GM21737 (cell line): Measurements from ENCODE around the gene TTC21A.
A peak's percentile ranks its signal among the peaks of the same experiment; 100 is the strongest.

Experiments used
- ATAC-seq: cut with Tn5 transposase; IDR thresholded peaks from one replicate; pipeline ENCODE4 v1.9.1; 2021; ENCODE audit warnings: mild to moderate bottlenecking, moderate library complexity; ENCODE audit not compliant: unreplicated experiment

The TTC21A gene

DNA sequence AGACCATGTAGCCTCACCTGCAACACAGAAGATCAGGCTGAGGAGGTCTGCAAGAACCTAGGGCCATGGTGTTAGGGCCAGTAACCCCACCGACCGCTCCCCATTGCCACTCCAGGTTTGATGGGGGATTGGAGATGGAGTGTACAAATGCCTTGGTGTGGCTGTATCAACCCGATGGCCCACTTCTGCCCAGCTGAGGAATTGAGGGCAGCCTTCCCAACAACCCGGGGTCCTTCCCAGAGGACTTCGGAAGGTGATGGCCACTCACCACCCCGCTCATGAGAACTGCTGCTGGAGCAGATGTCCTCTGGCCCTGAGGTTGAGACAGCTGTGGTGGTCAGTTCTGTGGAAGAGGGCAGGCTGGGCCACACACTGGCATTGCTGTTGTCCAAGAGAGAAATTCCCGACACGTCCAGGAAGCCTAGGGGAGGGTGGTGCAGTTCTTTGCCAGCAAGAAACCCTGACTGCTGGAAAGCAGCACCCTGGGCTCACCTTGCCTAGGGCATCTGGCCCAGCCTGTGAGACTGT lies 8.9 kb upstream of the TTC21A start:
- ATAC-seq = no peak

DNA sequence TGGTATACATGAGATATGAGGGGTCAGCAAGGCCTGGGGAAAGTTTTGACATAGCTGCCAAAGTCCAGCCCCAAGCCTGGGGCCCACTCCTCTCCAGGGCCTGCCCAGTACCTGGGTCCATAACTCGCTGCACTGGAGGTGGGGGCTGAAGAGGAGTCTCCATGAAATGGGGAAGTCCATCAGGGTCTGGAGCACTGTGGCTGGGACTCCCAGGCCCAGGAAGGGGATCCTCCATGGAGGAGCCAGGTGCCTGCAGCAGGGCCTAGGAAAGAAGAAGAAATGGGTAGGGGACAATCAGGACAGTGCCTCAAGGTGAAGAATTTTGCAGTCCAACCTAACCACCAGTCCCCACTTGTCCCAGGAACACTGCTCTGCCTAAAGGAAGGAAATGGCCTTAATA lies 8.2 kb upstream of the TTC21A start:
- ATAC-seq = no peak

DNA sequence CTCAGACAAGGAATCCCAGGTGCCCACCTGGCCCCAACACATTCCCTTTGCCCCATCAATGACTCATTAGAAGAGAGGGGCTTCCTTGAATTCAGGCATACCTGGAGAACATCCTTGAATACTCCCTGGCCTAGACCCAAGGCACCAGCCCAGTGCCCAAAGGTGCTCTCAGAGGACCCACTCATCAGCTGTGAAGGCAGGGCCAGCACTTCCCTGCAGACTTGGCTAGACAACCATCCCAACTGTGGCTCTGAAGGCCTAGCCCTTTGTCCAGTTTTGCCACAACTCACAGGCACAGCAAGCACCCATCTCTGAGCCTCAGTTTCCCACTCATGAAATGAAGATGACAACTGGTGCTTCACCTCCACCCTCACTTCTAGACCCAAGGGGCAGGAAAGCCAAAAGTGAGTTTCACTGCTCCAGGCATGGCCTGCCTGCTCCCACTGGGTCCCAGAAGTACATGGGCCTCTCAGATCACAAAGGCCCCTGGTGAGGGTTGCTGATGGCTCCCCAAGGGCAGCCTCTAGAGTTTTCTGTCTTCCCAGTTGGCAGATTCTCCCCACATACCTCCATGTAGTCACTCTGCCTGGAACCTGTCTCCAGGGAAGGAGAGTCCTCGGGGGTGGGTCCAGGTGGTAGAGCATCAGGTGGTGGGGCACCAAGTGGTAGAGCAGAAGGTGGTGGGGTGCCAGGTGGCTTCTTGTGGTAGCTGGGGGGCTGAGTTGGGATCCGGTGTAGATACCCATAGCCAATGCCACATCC lies 7.6 kb upstream of the TTC21A start:
- ATAC-seq = no peak

DNA sequence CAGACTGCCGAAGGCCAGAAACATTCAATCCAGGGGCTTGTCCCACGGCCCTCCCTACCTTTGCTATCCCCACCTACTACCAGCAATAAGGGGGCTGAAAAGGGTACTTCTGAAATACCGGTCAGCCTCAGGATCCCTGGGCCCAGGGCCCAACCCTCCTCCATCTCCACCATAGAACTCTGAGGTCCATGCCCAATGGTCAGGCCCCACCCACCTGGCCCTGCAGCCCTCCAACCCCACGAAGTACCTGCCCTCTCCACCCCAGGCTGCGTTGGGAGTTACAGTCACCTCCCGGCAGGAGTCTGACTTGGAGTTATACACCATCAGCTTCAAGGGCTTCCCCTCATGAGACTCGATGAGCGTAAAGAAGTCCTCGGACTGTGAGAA lies 7.0 kb upstream of the TTC21A start:
- ATAC-seq = no peak

DNA sequence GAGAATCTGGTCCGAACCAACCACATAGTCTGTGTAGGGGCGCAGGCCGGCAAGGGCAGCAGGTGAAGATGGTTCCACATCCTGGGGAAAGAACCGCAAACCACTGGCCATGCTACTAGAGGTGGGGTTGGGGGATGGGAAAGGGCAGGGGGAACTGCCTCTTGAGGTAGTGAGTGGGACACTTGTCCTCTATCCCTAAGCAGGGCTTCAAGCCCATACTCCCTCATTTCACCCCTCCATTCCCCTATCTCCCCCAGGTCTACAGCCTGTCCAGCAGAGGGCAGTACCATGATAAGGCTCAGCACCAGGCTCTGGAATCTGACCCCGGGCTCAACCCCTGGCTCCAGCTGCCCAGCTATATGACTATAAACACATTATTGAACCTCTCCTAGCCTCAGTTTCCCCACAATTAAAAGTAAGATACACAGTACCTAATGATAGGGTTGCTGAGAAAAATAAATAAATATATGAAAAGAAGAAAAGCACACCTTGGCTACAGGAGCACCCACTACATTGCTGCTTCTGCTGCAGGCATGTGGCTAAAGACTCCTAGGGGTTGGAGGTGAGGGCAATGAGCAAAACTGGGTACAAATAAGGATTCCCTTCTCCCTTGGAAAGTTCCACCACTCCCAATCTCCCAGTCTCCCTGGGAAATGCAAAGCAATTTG lies 6.3 kb upstream of the TTC21A start:
- ATAC-seq = no peak

DNA sequence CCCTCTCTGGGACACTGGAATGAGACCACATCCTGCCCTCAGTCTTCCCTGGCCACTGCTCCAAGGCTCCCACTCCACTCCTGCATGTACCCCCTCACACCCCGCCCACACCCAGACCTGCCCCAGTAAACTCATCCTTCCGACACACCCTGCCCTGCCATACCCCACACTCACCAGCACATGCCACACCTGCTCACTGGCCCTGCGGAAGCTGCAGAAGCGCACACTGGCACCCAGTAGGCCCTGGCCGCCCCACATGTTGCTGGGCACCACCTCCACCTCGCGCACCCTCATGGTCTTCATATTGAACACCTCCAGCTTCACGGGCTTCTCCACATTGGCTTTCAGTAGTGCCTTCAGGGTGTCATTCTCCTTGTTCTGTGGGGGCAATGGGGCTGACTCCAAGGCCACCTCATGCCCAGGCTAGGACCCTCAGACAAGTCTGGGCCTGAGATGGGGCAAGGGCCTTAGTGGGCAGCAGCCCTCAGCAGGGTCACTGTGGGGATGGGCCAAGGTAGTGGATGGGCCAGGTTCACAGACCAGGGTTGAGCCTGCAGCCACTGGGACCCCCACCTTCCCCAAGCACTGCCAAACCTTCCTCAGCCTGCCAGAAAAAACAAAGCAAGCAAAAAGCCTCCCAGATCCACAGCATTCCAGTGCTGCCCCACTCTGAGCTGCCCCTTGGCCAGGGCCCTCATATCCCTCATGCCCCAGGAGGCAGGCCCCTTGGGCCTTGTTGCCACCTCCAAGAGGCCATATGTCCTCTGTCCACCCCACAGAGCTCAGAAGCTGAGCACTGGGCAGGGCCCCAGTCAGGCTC lies 4.8 kb upstream of the TTC21A start:
- no peak for ATAC-seq

DNA sequence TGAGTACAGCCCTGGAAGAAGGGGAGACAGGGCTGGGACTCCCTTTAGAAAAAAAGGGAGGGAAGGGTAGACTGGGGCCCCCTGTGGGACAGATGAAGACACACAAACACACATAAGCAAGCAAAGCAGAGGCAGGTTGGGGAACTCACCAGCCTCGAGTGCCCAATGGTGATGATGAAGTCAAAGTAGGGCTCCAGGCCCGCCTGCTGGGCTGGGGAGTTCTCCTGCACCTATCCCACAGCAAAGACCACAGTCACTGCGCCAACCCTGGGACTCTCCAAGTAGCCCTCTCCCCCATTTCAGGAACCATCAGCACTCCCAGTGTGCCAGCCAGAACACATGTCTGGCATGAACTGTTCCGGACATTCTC lies 4.2 kb upstream of the TTC21A start:
- no peak for ATAC-seq

DNA sequence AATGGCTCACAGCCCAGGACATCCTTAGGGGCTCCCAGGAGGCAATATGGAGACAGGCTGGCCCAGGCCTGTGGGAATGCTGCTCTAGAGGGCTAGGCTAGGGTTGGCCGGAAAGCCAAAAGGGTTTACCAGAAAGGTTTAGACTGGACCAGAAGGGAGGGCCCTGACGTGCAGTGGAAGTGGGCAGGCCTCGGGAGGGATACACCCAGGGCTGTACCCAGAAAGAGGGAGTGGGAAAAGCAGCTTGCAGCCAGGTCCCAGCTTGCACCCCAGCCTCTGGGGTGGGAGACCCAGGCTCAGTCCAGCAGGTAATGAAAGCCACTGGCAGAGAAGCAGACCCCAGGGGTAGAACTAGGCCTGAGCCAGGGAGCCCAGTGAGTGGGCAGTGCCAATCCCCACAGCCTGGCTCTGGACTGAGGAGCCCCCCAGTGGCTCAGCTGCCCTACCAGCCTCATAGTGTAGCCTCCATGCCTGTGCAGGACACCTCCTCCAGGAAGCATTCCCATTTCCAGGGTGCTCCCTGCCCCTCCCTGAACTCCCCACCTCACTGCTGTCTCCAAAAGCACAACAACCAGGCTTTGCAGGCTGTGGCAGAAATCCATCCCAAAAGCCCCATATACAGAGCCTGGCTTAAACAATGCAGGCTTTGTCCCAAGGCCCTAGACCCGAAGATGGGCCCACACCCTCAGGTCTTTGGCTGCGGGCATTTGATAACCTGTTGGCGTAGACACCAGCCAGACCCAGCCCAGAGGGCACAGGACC lies 3.5 kb upstream of the TTC21A start:
- ATAC-seq = no peak

DNA sequence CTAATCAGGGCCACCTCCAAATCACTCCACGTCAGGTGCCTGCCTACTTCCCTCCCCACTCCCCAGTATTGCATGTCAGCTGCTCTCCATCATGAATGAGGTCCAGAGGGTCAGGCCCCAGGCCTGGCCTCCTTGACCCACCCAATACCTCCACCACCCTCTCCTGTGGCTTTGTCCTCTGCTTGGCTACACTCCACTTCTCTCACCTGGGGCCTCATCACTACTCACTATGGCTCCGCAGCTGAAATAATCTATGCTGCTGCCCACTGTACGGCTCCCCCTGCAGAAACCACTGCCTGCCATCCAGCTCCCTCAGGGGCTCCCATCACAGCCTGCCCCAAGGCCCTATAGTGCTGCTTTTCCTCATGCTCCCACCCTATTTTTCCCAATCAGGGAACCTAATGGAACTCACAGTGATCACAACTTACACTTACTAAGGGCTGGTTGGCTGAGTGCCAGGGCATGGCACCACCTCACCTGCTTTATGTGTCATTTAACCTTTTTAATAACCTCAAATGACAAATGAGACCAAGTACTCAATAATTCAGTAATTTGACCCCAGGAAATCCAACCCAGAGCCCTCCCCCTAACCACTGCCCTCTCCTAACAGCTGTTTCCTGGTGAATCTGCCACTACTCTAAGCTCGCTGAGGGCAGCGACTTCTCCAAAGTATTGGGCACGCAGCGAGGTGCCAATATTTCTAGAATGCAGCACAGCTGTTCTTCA lies 2.4 kb upstream of the TTC21A start:
- ATAC-seq = no peak

DNA sequence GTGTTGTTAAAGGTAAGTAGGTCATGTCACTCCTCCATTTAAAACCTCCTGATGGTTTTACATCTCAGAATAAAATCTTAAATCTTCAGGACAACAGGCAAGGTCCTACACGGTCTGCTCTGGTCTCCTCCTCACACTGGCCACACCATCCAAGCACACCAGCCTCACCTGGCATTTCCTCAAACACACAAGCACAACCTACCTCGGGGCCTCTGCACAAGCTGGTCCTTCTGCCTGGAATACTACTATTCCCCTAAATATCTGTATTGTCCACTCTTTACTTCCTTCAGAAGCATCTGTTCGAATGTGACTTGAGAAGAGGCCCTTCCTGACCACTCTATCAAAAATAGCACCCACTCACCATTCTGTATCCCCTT lies 1.8 kb upstream of the TTC21A start:
- ATAC-seq = no peak

DNA sequence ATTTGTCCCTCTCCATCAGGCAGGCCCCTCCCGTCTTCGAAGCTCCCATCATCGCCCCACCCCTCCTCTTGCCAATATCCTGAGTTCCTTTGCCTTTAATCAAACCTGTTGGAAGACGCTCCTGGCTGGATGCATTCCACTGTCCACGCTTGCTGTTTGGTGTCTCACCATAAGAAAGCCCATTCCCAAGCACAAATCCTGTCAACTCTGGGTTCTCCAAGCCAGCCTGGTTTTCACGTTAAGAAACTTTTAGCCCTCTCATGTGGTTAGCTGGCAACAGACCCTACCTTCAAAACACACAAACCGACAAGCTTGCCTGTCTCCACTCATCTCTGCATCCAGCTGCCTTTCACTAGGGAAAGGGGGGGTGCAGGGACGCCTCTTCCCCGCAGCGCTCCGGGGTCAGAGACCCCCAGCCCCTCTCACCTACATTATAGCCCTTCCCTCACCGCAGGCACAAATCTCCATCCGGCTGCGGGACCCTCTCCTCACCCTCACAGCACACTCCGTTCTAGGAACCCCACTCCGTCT lies 1.1 kb upstream of the TTC21A start:
- no peak for ATAC-seq

DNA sequence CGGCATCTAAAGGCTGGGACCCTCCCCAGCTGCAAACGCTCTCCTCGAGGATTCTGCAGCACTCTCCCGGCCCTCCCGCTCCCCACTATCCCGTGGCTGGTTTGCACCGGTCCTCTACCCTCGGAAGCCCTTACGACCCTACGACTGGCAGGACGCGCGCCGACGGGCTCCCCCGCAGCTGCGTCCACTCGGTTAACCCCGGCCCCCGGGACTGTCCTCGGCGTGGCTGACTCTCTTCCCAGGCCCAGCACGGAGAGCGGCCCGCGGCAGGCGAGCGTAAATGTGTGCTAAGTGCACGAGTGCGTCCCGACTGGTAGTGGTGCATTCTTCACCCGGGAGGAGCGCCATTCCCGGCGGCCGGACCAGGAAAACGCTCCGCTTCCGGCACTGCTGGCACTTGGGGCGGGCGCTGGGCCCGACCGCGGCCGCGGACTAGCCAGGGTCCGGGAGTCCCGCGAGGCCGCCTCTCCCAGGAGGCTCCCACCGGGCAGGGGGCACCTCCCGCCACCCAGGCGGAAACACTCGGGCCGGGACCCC lies 561 bp upstream of the TTC21A start:
- ATAC-seq = peak; percentile 19

DNA sequence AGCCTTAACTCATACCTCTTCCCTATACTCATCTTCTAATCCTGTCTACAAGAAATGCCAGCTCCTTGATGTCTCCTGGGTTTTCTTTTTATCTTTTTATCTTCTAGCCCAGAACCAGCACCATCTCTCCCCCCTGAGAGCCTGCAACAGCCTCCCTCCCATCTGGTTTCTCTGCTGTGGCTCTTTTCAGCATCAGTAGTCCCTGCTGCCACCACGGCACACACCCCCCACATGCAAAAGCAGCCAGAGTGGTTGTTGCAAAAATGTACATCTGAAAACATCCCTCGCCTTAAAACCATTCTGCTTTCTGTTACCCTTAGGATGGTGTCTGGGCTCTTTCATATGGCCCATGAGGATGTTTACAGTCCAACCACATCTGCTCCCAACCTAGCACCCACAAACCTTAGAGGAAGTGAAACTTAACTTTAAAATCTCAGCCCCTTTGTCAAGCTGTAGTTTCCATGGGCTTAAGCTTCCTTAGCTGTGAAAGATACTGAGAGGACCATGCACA lies 775 bp downstream of the TTC21A start:
- ATAC-seq = peak; percentile 78

DNA sequence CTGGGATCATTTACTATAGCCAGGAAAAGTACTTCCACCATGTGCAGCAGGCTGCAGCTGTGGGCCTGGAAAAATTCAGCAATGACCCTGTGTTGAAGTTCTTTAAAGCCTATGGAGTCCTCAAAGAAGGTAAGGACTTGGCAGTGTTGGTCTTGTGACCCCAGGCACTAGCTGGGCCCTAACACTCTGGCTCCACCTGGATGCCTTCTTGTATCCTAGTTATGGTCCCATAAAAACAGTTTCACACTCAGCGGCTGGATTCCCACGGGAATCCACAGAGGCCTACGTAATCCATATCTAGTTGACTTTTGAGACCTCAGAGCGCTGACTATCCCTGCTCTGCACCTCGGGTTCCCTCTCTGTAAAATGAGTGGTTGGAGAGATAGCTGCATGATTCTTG lies 1.6 kb downstream of the TTC21A start:
- no peak for ATAC-seq

DNA sequence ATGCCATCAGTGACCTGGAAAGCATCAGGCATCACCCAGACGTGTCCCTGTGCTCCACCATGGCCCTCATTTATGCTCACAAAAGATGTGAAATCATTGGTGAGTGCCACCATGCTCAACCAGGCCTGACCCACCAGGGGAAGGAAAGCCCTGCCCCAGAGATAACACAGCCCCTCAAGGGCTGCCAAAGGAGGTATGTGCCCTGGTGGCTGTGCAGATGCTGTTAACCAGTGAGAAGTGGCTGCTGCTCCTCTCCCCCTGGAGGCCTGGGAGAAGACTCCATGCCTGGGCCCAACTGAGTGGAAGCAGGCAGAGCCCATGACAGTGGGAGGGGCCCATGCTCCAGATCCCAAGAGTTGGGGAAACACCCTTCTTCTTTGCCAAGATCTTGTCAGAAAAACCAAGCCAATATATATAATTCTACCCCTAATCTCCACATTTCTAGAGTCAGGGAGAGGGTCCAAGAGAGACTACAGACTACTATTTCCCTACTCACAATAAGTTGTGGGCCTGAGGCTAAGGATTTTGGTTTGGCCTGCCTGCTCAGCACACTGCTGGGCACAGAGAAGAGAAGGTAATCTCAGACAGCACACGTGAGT lies 2.7 kb downstream of the TTC21A start:
- no peak for ATAC-seq

DNA sequence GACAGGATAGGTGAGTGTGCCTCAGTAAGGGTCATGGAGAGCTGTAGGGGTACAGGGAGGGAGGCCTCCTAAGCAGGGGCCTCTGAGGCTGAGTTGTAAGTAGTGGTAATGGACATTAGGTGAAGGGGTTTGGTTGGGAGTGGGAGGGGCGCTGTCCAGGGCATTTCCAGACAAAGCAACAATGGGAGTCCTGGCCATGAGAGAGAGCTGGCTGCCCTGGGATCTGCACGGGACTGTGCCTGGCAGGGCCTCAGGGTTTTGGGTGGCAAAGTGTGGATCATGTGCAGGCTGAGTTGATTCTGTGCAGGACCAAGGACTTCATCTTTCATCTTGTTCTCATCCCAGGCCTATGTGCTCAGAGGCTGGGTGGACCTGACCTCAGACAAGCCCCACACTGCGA lies 4.6 kb downstream of the TTC21A start:
- no peak for ATAC-seq

DNA sequence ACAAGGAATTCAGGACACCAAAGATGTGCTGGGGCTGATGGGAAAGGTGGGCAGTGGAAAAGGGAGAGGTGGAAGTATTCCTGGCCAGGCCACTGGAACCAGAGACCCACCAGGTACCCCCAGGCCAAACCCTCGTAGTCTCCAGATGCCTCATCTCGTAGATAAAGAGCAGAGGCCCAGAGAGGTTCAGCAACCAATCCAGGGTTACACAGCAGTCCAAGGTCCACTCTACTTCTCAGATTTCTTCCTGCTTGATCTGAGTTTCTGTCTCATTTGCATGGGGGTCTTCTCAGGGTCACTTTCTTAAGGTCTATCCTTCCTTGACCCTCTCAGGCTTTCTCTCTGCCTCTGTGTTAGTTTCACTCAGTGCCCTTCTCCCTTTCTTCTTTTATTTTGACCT lies 5.1 kb downstream of the TTC21A start:
- ATAC-seq = no peak

DNA sequence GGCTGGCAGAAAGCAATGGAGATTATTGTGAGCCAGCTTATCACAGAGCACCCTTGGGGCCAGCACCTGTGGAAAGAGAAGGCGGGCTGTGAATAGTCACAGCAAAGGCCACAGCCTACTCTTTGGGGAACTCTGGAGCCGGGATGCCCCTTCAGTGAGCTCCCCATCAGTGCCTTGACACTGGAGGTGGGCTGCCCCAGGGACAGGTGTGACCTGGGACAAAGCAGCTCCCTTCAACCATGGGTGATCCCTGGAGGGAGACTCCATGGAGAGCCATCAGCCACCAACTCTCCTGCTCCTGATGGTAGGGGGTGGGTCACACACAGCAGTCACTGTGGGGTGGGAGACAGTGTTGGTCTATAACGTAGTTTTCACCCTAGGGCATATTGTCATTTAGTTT lies 5.8 kb downstream of the TTC21A start:
- ATAC-seq = no peak

DNA sequence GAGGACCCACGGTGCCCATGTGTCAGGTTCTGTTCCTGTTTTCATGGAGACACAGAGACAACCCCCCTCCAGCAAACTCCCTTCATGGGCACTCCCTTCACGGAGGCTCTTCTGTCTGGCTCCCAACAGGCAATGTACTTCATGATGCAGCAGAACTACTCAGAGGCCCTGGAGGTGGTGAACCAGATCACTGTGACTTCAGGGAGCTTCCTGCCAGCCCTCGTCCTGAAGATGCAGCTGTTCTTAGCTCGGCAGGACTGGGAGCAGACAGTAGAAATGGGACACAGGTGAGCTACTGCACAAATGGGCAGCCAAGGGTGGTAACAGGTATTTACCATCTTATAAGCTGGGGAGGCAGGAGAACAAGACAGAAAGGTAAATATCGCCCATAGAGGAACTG lies 7.0 kb downstream of the TTC21A start:
- ATAC-seq = no peak
